ENCODE results near the gene SPATA4.

DNA sequence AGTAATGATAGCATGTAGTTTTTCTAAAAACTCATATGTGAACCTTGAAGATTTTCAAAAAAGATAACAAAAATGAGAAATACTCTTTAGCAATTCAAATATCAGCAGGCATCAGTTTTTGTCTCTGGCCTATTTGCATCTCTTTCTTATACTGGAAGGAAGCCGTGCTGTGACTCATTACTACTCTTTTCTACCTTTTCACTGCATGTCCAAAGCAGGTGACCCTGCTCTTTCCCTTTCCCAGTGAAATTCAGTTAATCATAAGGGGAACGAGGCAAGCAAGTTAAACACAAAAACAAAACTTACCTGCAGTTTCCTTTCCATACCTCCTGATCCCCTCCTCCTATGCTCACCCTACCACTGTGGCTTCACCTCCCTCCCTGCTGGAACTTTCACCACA lies 9.3 kb downstream of the SPATA4 start:
- TF ChIP-seq ZSCAN29 (CRISPR knock-in tag; conservative IDR thresholded peaks at IDR 0.05) (no peak), PHB2 (IDR thresholded peaks at IDR 0.05; ENCODE audit: partially characterized antibody) (no peak), NFE2L1 (CRISPR knock-in tag; IDR thresholded peaks at IDR 0.05; ENCODE audit: borderline replicate concordance) (no peak), CAMTA2 (CRISPR knock-in tag; IDR thresholded peaks at IDR 0.05; ENCODE audit: borderline replicate concordance) (no peak), ERF (CRISPR knock-in tag; IDR thresholded peaks at IDR 0.05) (no peak), EED (CRISPR knock-in tag; IDR thresholded peaks at IDR 0.05) (no peak), POLR2A (IDR thresholded peaks at IDR 0.05; ENCODE audit: insufficient read depth in 1 of 2, low read depth in 2 of 2, low read length in 2 of 2) (no peak), NFRKB (IDR thresholded peaks at IDR 0.05) (no peak), JUND (CRISPR knock-in tag; IDR thresholded peaks at IDR 0.05) (no peak), SNRNP70 (IDR thresholded peaks at IDR 0.05; ENCODE audit: low read depth, low read length) (no peak), TCF12 (IDR thresholded peaks at IDR 0.05) (no peak), TCF12 (CRISPR knock-in tag; IDR thresholded peaks at IDR 0.05) (no peak)
- TF ChIP-seq, protein P1, sequence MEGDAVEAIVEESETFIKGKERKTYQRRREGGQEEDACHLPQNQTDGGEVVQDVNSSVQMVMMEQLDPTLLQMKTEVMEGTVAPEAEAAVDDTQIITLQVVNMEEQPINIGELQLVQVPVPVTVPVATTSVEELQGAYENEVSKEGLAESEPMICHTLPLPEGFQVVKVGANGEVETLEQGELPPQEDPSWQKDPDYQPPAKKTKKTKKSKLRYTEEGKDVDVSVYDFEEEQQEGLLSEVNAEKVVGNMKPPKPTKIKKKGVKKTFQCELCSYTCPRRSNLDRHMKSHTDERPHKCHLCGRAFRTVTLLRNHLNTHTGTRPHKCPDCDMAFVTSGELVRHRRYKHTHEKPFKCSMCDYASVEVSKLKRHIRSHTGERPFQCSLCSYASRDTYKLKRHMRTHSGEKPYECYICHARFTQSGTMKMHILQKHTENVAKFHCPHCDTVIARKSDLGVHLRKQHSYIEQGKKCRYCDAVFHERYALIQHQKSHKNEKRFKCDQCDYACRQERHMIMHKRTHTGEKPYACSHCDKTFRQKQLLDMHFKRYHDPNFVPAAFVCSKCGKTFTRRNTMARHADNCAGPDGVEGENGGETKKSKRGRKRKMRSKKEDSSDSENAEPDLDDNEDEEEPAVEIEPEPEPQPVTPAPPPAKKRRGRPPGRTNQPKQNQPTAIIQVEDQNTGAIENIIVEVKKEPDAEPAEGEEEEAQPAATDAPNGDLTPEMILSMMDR (CRISPR knock-in tag; IDR thresholded peaks at IDR 0.05) = no peak
